Measurements from ENCODE around the gene PAXX. TPM values are rescaled to one million over a fixed set of nuclear protein-coding genes. Genes with fewer than 3 reads are reported as not detected.

The PAXX gene
- total and polyA plus RNA-seq, 9 of the 15 experiments (the other 6 are each of a cell fraction or from before 2014, with no cell fraction given): 1.2 to 175 (median 38.5) TPM

GRCh38 chr9:136949817-136950655 lies 42.2 kb upstream of the PAXX start (continued):
- TF ChIP-seq TFE3 (CRISPR knock-in tag; IDR thresholded peaks at IDR 0.05) (peak; percentile 99), ZNF174 (CRISPR knock-in tag; IDR thresholded peaks at IDR 0.05) (no peak), E2F6 (IDR thresholded peaks at IDR 0.05; ENCODE audit: borderline replicate concordance in 1 of 2, extremely low read depth in 1 of 2, insufficient read depth in 1 of 2, insufficient read length in 1 of 2, low read depth in 1 of 2, low read length in 1 of 2, poor library complexity in 1 of 2, severe bottlenecking in 1 of 2) (peak; percentile 31 to 72), SRSF3 (IDR thresholded peaks at IDR 0.05; ENCODE audit: insufficient read depth, low read length) (no peak), RREB1 (CRISPR knock-in tag; IDR thresholded peaks at IDR 0.05) (no peak), ZBTB34 (CRISPR knock-in tag; IDR thresholded peaks at IDR 0.05) (no peak), HEY1 (CRISPR knock-in tag; IDR thresholded peaks at IDR 0.05; ENCODE audit: borderline replicate concordance) (no peak)
- TF ChIP-seq, protein P1, sequence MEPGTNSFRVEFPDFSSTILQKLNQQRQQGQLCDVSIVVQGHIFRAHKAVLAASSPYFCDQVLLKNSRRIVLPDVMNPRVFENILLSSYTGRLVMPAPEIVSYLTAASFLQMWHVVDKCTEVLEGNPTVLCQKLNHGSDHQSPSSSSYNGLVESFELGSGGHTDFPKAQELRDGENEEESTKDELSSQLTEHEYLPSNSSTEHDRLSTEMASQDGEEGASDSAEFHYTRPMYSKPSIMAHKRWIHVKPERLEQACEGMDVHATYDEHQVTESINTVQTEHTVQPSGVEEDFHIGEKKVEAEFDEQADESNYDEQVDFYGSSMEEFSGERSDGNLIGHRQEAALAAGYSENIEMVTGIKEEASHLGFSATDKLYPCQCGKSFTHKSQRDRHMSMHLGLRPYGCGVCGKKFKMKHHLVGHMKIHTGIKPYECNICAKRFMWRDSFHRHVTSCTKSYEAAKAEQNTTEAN (CRISPR knock-in tag; IDR thresholded peaks at IDR 0.05): no peak

Data from K562 (cell line).